ENCODE results near the gene PTPN20. TPM values are rescaled to one million over a fixed set of nuclear protein-coding genes. Genes with fewer than 3 reads are reported as not detected.

PTPN20 gene
- total RNA-seq, 1 experiment from 2014 or later: 9.5 TPM

DNA sequence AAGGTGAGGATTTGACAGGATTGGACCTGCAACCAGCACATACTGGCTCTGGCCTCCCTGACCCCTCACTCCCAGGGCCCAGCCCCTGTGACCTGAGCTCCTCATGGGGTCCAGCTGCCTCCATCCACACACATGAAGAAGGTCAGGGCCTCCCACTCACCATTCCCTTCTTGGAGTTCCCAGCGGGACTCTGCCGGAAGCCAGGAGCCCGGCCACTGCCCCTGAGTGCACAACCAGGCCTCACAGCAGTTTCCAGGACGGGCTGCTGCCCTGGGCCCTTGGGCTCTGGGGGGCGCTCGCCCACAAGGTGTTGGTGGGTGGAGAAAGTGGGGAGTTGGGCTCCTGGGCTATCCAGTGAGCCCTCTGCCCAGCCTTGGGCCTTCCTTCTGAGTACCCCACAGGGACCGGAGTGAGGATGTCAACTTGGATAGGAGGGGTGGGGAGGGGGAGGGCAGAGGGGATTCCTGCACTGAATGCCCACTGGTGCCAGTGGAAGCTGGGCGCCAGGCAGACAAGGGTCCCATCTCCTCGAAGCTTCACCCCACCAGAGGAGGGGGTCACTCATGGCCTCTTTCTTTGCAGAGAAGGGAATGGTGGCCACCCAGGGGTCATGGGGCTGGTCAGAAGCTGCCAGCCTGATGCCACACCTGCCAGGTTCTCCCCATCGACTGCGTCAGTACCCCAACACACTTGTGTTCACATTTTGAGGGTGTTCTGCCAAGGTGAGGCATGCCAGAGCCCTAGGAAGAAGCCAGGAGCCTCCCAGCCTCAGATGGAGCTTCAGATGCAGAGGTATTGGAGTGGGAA is 115.3 kb downstream of the PTPN20 start:
- BruUV-seq (replicated peaks): no TSS peak
- no peak overlapping the region for H3K27ac ChIP-seq (ENCODE audit: low read length)
- H3K9me3 ChIP-seq (ENCODE audit: control insufficient read depth, insufficient read depth, low read depth, low read length): no peaks in the 10 kb centered on the region
- H3K4me1 ChIP-seq (ENCODE audit: control insufficient read depth, insufficient read depth, low read length): no peaks in the 10 kb centered on the region
- ChIA-PET POLR2A (no interaction called here), CTCF (interaction anchor here (0.5 to 2.0 kb wide), 4 partner anchors 98 to 314 kb away, joined by 3 to 5 read pairs (median 3); no protein-coding TSS in a partner anchor)
- DNase-seq (ENCODE audit: low read depth, low spot score) (no peak), ATAC-seq (no peak)
- in situ Hi-C loops (cut with HindIII; ENCODE audit: low pct_unique_long_range_greater_than_20kb, low sequenced_read_pairs): no loop called here
- no peaks in the 10 kb centered on the region for H3K27me3 ChIP-seq (ENCODE audit: control insufficient read depth, insufficient read depth, low read length)
- no peak overlapping the region for H3K4me3 ChIP-seq (ENCODE audit: low read depth in 2 of 2, low read length in 2 of 2)
- H3K36me3 ChIP-seq (ENCODE audit: control insufficient read depth, insufficient read depth, low read length): no peaks in the 10 kb centered on the region
- intact Hi-C loops (cut with micrococcal nuclease; ENCODE audit: unreplicated experiment): no loop called here
- TF ChIP-seq TCF7L2 (IDR thresholded peaks at IDR 0.05; ENCODE audit: low read depth, low read length): no peak
- no peak for TF ChIP-seq POLR2AphosphoS5 (IDR thresholded peaks at IDR 0.05; ENCODE audit: low read depth, low read length)
- TF ChIP-seq, protein P1, sequence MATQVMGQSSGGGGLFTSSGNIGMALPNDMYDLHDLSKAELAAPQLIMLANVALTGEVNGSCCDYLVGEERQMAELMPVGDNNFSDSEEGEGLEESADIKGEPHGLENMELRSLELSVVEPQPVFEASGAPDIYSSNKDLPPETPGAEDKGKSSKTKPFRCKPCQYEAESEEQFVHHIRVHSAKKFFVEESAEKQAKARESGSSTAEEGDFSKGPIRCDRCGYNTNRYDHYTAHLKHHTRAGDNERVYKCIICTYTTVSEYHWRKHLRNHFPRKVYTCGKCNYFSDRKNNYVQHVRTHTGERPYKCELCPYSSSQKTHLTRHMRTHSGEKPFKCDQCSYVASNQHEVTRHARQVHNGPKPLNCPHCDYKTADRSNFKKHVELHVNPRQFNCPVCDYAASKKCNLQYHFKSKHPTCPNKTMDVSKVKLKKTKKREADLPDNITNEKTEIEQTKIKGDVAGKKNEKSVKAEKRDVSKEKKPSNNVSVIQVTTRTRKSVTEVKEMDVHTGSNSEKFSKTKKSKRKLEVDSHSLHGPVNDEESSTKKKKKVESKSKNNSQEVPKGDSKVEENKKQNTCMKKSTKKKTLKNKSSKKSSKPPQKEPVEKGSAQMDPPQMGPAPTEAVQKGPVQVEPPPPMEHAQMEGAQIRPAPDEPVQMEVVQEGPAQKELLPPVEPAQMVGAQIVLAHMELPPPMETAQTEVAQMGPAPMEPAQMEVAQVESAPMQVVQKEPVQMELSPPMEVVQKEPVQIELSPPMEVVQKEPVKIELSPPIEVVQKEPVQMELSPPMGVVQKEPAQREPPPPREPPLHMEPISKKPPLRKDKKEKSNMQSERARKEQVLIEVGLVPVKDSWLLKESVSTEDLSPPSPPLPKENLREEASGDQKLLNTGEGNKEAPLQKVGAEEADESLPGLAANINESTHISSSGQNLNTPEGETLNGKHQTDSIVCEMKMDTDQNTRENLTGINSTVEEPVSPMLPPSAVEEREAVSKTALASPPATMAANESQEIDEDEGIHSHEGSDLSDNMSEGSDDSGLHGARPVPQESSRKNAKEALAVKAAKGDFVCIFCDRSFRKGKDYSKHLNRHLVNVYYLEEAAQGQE (IDR thresholded peaks at IDR 0.05; ENCODE audit: insufficient read depth in 1 of 2, low read depth in 2 of 2, low read length in 1 of 2): no peak
- TF ChIP-seq, protein P2, sequence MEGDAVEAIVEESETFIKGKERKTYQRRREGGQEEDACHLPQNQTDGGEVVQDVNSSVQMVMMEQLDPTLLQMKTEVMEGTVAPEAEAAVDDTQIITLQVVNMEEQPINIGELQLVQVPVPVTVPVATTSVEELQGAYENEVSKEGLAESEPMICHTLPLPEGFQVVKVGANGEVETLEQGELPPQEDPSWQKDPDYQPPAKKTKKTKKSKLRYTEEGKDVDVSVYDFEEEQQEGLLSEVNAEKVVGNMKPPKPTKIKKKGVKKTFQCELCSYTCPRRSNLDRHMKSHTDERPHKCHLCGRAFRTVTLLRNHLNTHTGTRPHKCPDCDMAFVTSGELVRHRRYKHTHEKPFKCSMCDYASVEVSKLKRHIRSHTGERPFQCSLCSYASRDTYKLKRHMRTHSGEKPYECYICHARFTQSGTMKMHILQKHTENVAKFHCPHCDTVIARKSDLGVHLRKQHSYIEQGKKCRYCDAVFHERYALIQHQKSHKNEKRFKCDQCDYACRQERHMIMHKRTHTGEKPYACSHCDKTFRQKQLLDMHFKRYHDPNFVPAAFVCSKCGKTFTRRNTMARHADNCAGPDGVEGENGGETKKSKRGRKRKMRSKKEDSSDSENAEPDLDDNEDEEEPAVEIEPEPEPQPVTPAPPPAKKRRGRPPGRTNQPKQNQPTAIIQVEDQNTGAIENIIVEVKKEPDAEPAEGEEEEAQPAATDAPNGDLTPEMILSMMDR (IDR thresholded peaks at IDR 0.05): no peak
- no peak for TF ChIP-seq SIN3A (IDR thresholded peaks at IDR 0.05; ENCODE audit: borderline replicate concordance, insufficient read depth, low read depth, low read length)

DNA sequence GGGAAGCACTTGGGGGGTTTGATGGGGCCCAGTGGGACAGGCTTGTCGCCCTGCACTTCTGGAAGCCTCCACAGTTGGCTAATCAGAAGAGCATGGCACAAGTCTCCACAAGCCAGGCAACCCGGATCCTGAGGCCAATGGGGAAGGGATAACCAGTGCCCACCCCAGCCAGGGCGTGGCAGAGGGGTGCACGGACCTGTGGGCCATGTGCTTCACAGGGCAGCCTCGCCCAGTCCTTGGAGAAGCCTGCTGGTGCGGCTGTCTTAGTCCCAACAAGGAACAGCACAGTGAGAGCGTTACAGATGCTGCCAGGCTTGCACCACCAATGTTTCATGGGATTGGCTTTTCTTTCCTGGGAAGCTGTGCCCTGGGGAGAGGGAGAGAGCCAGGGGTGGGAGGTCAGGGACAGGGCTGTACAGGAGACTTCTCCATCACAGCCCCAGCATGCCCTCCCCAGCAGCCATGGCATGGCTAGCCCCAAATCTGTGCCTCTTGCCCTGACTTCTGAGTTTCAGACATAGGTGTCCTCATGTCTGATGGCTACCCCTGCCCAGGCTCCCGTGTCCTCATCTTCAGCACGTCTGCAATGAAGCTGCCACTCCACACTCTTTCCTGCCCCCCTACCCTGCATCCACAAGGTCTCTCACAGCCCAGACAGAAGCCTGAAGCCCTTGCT is 116.0 kb downstream of the PTPN20 start:
- BruUV-seq (replicated peaks): no TSS peak
- TF ChIP-seq, protein P1 (IDR thresholded peaks at IDR 0.05; ENCODE audit: insufficient read depth in 1 of 2, low read depth in 2 of 2, low read length in 1 of 2): no peak
- TF ChIP-seq TCF7L2 (IDR thresholded peaks at IDR 0.05; ENCODE audit: low read depth, low read length) (no peak), SIN3A (IDR thresholded peaks at IDR 0.05; ENCODE audit: borderline replicate concordance, insufficient read depth, low read depth, low read length) (no peak), POLR2AphosphoS5 (IDR thresholded peaks at IDR 0.05; ENCODE audit: low read depth, low read length) (no peak)
- TF ChIP-seq, protein P2 (IDR thresholded peaks at IDR 0.05): no peak
- no peak overlapping the region for H3K4me3 ChIP-seq (ENCODE audit: low read depth in 2 of 2, low read length in 2 of 2)
- in situ Hi-C loops (cut with HindIII; ENCODE audit: low pct_unique_long_range_greater_than_20kb, low sequenced_read_pairs) (no loop called here), intact Hi-C loops (cut with micrococcal nuclease; ENCODE audit: unreplicated experiment) (no loop called here)
- no peaks in the 10 kb centered on the region for H3K27me3 ChIP-seq (ENCODE audit: control insufficient read depth, insufficient read depth, low read length)
- no peak for DNase-seq (ENCODE audit: low read depth, low spot score)
- no peaks in the 10 kb centered on the region for H3K4me1 ChIP-seq (ENCODE audit: control insufficient read depth, insufficient read depth, low read length)
- H3K9me3 ChIP-seq (ENCODE audit: control insufficient read depth, insufficient read depth, low read depth, low read length): no peaks in the 10 kb centered on the region
- POLR2A ChIA-PET: no interaction called here
- no peak for ATAC-seq
- no peak overlapping the region for H3K27ac ChIP-seq (ENCODE audit: low read length)
- CTCF ChIA-PET: interaction anchor here (0.5 to 2.0 kb wide), 3 partner anchors 97 to 285 kb away, joined by 3 to 5 read pairs (median 3); no protein-coding TSS in a partner anchor
- H3K36me3 ChIP-seq (ENCODE audit: control insufficient read depth, insufficient read depth, low read length): no peaks in the 10 kb centered on the region

Data from Panc1 (cell line).